ENCODE measurements around the gene KIF26B. TPM values are rescaled to one million over a fixed set of nuclear protein-coding genes. Genes with fewer than 3 reads are reported as not detected.

Gene KIF26B
- polyA plus RNA-seq, 1 donor (not counting 4 experiments of a cell fraction or from before 2014, with no cell fraction given) = 0.58 TPM

DNA sequence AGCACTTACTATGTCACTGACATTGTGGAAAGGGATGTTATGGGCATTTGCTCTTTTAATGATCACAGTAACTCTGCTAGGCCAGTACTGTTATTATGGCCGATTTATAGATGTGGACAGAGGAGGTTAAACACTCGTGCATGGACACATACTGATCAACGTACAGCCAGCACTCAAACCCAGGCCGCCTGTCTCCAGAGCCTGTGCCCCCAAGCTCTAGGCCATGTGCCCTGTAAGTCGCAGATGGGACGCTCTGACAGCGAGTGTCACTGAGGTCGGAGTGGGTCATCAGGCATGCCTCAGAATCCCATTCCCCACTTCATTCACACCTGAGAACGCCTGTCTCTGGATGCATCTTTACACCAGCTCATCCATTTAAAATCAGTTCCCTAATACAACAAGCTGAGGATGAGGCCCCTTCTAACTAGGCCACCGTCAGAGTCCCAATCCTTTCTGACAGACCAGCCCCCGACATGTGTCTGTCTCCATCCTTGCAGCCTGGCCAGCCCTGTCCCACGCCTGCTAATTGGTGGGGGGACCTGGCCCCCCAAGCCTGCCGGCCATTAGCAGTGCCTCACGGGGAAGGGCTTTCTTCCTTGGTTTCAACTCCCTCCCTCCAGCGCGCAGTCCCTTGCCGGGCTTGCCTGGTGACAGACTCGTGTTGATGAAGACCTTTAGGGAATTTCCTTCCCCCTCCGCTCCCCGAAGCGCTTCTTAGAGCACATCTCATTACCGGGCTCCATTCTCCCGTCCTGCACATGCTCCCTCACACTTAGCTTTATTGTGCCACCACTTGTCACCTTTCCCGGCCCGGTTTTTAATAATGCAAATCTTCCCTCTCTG, 436.8 kb downstream of the KIF26B start:
- no peak for FAIRE-seq
- dilution Hi-C loops (cut with MboI; ENCODE audit: extremely low pct_ligation_motif_present, low sequenced_read_pairs) = no loop called here
- TF ChIP-seq EZH2 (IDR thresholded peaks at IDR 0.05; ENCODE audit: low read length) = no peak
- TF ChIP-seq, protein P1, sequence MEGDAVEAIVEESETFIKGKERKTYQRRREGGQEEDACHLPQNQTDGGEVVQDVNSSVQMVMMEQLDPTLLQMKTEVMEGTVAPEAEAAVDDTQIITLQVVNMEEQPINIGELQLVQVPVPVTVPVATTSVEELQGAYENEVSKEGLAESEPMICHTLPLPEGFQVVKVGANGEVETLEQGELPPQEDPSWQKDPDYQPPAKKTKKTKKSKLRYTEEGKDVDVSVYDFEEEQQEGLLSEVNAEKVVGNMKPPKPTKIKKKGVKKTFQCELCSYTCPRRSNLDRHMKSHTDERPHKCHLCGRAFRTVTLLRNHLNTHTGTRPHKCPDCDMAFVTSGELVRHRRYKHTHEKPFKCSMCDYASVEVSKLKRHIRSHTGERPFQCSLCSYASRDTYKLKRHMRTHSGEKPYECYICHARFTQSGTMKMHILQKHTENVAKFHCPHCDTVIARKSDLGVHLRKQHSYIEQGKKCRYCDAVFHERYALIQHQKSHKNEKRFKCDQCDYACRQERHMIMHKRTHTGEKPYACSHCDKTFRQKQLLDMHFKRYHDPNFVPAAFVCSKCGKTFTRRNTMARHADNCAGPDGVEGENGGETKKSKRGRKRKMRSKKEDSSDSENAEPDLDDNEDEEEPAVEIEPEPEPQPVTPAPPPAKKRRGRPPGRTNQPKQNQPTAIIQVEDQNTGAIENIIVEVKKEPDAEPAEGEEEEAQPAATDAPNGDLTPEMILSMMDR (optimal IDR thresholded peaks at IDR 0.05 in 1 of 3, IDR thresholded peaks at IDR 0.05 in 1 of 3, conservative IDR thresholded peaks at IDR 0.05 in 1 of 3; ENCODE audit: extremely low read depth in 1 of 3, insufficient read depth in 2 of 3, low read length in 3 of 3) = no peak

DNA sequence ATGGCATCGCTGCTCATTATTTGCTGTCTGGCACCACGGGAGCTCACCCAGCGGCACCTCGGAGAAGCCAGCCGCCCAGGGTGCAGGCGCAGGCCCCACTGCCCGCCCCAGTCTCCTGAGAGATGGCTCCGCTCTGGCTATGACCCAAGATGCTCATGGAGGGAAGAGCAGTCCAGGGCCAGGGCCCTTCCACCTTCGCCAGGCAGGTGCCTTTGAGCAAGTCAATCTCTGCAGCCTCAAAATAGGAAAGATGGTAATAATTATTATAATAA, 437.3 kb downstream of the KIF26B start:
- DNase-seq (ENCODE audit: low read depth, low spot score) (no peak), FAIRE-seq (no peak)
- Histone ChIP-seq H3K9me3 (ENCODE audit: control insufficient read depth, low read depth, low read length) (no peaks in the 10 kb centered on the region), H3K27me3 (ENCODE audit: control insufficient read depth, extremely low read depth, insufficient read depth, low read length) (no peaks in the 10 kb centered on the region), H3K4me2 (ENCODE audit: control insufficient read depth, extremely low read depth, insufficient read depth, low read depth, low read length) (no peak overlapping the region), H3K4me3 (ENCODE audit: control insufficient read depth in 2 of 3, extremely low read depth in 1 of 3, insufficient read depth in 2 of 3, low read depth in 1 of 3, low read length in 3 of 3) (no peak overlapping the region), H3K9ac (ENCODE audit: control insufficient read depth, extremely low read depth, insufficient read depth, low read length) (no peak overlapping the region), H3K36me3 (ENCODE audit: control insufficient read depth in 2 of 2, extremely low read depth in 1 of 2, insufficient read depth in 2 of 2, low read length in 2 of 2) (no peaks in the 10 kb centered on the region), H3K27ac (ENCODE audit: control insufficient read depth, insufficient read depth, low read length) (no peak overlapping the region), H4K20me1 (ENCODE audit: control insufficient read depth, extremely low read depth, insufficient read depth, low read length) (no peaks in the 10 kb centered on the region), H3K4me1 (ENCODE audit: control insufficient read depth, extremely low read depth, insufficient read depth, low read length) (no peaks in the 10 kb centered on the region), H3K79me2 (ENCODE audit: control insufficient read depth, insufficient read depth, low read length) (no peaks in the 10 kb centered on the region), H3K9me1 (ENCODE audit: control insufficient read depth, extremely low read depth, insufficient read depth, low read length) (no peaks in the 10 kb centered on the region), H2AFZ (ENCODE audit: control insufficient read depth, low read length) (no peak overlapping the region)
- dilution Hi-C loops (cut with MboI; ENCODE audit: extremely low pct_ligation_motif_present, low sequenced_read_pairs) = no loop called here
- TF ChIP-seq, protein P1 (optimal IDR thresholded peaks at IDR 0.05 in 1 of 3, IDR thresholded peaks at IDR 0.05 in 1 of 3, conservative IDR thresholded peaks at IDR 0.05 in 1 of 3; ENCODE audit: extremely low read depth in 1 of 3, insufficient read depth in 2 of 3, low read length in 3 of 3) = no peak
- no peak for TF ChIP-seq EZH2 (IDR thresholded peaks at IDR 0.05; ENCODE audit: low read length)

More for the DNA sequence above, 436.8 kb downstream of the KIF26B start:
- Histone ChIP-seq H3K79me2 (ENCODE audit: control insufficient read depth, insufficient read depth, low read length) (no peaks in the 10 kb centered on the region), H3K4me2 (ENCODE audit: control insufficient read depth, extremely low read depth, insufficient read depth, low read depth, low read length) (no peak overlapping the region), H3K36me3 (ENCODE audit: control insufficient read depth in 2 of 2, extremely low read depth in 1 of 2, insufficient read depth in 2 of 2, low read length in 2 of 2) (no peaks in the 10 kb centered on the region), H2AFZ (ENCODE audit: control insufficient read depth, low read length) (no peak overlapping the region), H3K9ac (ENCODE audit: control insufficient read depth, extremely low read depth, insufficient read depth, low read length) (no peak overlapping the region), H3K27ac (ENCODE audit: control insufficient read depth, insufficient read depth, low read length) (no peak overlapping the region), H4K20me1 (ENCODE audit: control insufficient read depth, extremely low read depth, insufficient read depth, low read length) (no peaks in the 10 kb centered on the region), H3K9me1 (ENCODE audit: control insufficient read depth, extremely low read depth, insufficient read depth, low read length) (no peaks in the 10 kb centered on the region), H3K27me3 (ENCODE audit: control insufficient read depth, extremely low read depth, insufficient read depth, low read length) (no peaks in the 10 kb centered on the region), H3K9me3 (ENCODE audit: control insufficient read depth, low read depth, low read length) (no peaks in the 10 kb centered on the region), H3K4me1 (ENCODE audit: control insufficient read depth, extremely low read depth, insufficient read depth, low read length) (no peaks in the 10 kb centered on the region), H3K4me3 (ENCODE audit: control insufficient read depth in 2 of 3, extremely low read depth in 1 of 3, insufficient read depth in 2 of 3, low read depth in 1 of 3, low read length in 3 of 3) (no peak overlapping the region)
- DNase-seq (ENCODE audit: low read depth, low spot score) = no peak
